ENCODE results near the gene FNIP1.
"Not testable (repeated sequence)": the region's sequence is repeated elsewhere in the genome, so short reads cannot be mapped to it uniquely, and the experiment has no call there.

Gene FNIP1

DNA sequence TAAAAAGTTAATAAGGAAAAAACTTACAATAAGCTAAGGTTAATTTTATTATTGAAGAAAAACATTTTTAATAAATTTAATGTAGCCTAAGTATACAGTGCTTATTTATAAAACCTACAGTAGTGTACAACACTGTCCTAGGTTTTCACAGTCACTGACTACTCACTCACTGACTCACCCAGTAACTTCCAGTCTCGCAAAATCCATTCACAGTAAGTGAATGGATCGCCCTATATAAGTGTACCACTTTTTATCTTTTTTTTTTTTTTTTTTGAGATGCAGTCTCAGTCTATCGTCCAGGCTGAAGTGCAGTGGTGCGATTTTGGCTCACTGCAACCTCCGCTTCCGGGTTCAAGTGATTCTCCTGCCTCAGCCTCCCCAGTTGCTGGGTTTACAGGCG, 47.7 kb downstream of the FNIP1 start:
- no peak for DNase-seq

DNA sequence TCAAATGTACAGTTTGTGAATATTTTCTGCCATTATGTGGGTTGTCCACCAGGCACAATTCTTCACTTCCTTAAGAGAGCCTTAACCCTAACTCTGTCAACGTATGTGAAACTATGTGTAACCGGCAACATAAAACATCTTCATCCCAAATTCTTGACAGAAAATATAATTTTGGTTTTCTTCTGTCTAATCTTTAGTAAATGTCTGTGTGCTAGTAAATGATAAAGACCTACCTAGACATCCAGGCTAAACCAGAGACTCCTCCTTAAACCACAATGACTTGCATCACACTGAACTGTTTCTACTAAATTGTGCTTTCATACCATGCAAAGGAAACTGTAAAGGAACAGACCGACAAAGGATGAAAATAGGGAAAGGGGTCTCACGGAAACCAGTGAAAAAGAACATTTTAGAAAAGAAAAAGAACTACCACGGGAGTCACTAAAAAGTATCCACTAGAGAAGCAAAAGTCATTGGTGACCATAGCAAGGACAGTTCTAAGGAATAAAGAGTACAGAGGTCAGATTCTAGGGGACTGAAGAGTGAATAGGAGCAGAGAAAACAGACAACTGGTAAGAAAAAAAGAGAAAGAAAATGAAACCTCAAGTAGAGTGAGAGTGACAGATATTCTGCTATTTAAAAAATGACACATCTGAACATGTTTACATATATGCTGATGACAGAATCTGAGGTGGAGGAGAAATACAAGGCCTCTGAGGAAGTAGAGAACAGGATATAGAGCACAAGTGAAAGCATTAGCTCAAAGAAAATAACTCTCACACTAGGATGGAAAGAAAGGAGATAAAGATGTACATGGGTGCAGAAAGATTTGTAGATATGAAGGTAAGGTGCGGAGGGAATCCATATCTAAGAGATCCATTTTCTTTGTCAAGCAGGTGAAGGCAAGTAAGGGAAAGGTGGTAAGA, 49.4 kb downstream of the FNIP1 start:
- DNase-seq, result no peak

DNA sequence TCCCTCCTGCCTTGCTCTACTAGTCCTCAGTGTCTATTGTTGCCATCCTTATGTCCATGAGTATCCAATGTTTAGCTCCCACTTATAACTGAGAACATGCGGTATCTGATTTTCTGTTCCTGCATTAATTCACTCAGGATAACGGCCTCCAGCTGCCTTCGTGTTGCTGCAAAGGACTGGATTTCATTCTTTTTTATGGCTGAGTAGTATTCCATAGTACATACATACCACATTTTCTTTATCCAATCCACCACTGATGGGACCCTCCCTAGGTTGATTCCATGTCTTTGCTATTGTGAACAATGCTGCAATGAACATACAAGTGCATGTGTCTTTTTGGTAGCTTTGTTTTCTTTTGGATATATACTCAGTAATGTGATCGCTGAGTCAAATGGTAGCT, 50.4 kb downstream of the FNIP1 start:
- DNase-seq, result no peak

DNA sequence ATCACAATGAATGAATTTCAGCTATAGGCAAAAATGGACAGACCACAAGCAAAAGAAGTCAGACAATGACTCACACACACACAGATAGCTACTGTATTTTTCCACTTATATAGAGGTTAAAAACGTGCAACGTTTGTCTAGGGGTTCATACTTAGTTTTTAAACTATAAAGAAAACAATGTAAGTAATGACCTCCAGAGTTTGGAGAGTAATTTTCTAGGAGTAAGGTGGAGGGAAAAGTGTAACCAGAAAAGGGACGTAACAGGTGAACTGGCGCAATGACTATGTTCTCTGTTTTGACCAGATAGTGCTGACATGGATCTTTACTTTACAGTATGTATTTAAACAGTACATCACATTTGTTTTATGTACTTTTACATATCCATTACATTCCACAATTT, 51.1 kb downstream of the FNIP1 start:
- no peak for DNase-seq

DNA sequence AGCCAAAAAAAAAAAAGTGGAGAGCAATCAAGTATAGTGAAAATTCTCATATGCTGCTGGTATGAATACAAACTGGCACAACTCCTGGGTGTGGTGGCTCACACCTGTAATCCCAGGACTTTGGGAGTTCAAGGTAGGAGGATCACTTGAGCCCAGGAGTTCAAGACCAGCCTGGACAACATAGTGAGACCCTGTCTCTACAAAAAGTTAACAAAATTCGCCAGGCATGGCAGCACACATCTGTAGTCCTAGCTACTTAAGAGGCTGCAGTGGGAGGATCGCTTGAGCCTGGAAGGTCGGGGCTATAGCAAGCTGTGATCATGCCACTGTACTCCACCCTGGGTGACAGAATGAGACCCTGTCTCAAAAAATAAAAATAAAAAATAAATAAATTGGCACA, 51.7 kb downstream of the FNIP1 start:
- no peak for DNase-seq

DNA sequence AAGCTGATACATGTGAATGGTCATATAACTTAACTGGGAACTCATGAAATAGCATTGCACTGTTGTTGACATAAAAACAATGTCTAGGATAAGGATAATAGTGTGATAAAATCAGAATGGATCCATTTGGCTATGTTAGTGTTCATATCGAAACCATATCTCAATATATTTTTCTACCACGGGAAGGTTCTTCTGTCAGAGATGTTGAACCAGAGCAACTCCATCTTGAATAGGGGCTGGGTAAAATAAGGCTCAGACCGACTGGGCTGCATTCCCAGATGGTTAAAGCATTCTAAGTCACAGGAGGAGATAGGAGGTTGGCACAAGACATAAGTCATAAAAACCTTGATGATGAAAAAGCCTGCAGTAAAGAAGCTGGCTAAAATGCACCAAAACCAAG, 56.3 kb downstream of the FNIP1 start:
- DNase-seq, result no peak

DNA sequence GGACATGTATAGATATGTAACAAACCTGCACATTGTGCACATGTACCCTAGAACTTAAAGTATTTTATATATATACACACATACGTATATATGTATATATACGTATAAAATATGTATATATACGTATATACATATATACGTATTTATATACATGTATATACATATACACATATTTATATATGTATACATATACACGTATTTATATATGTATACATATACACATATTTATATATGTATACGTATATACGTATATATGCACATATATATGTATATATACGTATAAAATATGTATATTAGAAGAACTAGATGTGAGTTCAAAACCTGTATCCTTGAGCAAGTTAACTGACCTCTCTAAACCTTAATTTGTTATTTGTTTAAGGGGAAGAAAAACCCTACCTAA, 61.4 kb downstream of the FNIP1 start:
- DNase-seq, result no peak

- not testable (repeated sequence) for DNase-seq
Measured at GRCh38 chr5:131734939-131735338, 61.9 kb downstream of the FNIP1 start.

DNA sequence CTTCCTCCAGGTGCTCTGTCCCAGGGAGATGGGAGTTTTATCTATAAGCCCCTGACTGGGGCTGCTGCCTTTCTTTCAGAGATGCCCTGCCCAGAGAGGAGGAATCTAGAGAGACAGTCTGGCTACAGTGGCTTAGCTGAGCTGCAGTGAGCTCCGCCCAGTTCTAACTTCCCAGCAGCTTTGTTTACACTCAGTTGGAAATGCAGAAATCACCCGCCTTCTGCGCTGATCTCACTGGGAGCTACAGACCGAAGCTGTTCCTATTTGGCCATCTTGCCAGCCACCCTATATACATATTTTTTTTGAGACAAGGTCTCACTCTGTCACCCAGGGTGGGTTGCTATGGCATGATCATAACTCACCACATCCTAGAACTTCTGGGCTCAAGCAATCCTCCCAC, 67.5 kb downstream of the FNIP1 start:
- not testable (repeated sequence) for DNase-seq

DNA sequence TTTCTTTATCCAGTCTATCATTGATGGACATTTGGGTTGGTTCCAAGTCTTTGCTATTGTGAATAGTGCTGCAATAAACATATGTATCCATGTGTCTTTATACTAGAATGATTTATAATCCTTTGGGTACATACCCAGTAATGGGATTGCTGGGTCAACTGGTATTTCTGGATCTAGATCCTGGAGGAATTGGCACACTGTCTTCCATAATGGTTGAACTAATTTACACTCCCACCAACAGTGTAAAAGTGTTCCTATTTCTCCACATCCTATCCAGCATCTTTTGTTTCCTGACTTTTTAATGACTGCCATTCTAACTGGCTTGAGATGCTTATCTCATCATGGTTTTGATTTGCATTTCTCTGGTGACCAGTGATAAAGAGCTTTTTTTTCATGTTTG, 72.7 kb downstream of the FNIP1 start:
- not testable (repeated sequence) for DNase-seq

- DNase-seq, result no peak
Measured at GRCh38 chr5:131720714-131721113, 76.1 kb downstream of the FNIP1 start.

DNA sequence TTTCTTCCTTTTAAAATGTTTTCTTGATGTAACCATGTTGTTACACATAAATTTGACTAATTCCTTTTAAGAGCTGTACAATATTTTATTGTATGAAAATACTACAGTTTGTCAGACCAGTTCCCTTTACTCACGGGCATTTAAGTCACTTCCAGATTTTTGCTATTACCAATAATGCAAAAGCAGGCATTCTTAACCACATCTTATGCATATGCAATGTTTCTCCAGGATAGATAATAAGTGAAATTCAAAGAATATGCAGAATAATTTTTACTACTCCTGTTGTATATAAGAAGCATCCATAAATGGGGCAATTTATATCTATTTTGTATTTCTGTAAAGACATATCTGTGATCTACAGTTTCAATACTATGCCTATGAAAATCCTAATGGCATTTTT, 77.3 kb downstream of the FNIP1 start:
- no peak for DNase-seq

GRCh38 chr5:131718487-131719014, 78.3 kb downstream of the FNIP1 start:
- no peak for DNase-seq

DNA sequence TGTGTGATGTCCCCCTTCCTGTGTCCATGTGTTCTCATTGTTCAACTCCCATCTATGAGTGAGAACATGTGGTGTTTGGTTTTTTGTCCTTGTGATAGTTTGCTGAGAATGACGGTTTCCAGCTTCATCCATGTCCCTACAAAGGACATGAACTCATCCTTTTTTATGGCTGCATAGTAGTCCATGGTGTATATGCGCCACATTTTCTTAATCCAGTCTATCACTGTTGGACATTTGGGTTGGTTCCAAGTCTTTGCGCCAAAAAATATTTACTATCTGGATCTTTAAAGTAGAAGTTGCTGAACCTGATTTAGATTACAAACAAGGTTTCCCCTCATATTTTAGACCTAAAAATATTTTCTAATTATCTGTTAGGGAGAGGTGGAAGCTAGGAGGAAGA, 79.7 kb downstream of the FNIP1 start:
- not testable (repeated sequence) for DNase-seq

- no peak for DNase-seq
Measured at GRCh38 chr5:131716650-131717049, 80.2 kb downstream of the FNIP1 start.

DNA sequence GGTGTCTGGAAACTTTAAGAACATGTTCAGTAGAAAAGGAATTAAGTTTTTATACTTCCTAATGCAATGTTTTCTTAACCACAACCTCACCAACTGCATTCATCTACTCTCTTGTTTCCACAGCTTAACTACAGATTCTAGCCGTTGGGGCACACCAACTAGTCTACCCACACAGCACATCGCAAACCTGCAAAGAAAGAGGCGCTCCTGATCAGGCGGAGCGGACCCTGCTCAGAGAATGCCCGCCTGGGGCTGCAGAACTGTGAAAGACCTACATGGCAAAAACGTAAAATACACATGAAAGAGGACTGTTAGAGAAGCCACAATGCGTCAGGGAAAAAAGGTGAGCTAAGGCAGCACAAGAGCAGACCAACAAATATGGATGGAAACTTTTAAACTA, 86.4 kb downstream of the FNIP1 start:
- no peak for DNase-seq

GRCh38 chr5:131709043-131709442, 87.8 kb downstream of the FNIP1 start:
- DNase-seq, result no peak

- no peak for DNase-seq
Measured at GRCh38 chr5:131706281-131706680, 90.5 kb downstream of the FNIP1 start.

DNA sequence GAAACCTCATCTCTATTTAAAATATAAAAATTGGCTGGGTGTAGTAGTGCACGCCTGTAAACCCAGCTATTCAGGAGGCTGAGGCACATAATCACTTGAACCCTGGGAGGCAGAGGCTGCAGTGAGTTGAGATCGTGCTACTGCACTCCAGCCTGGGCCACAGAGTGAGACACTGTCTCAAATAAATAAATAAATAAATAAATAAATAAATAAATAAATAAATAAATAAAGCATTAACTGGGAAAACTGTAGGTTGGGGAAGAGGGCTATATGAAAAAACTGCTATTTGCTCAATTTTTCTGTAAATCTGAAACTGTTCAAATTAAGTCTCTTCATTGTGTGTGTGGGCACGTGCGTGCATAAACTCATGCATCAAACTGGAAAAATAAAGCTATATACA, 101.9 kb downstream of the FNIP1 start:
- DNase-seq, result no peak

DNA sequence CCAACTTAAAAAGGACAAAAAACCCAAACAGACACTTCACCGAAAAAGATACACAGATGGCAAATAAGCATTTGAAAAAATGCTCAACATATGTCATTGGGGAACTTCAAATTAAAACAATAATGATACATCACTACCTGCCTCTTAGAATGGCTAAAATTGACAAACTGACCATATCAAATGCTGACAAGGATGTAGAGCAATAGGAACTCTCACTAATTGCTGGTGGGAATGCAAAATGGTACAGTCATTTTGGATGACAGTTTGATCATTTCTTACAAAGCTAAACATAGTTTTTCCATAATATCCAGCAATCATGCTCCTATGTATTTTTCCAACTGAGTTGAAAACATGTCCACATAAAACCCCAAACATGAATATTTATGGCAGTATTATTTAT, 102.9 kb downstream of the FNIP1 start:
- no peak for DNase-seq

- no peak for DNase-seq
Measured at GRCh38 chr5:131685516-131686171, 111.2 kb downstream of the FNIP1 start.

GRCh38 chr5:131684595-131684994, 112.2 kb downstream of the FNIP1 start:
- DNase-seq, result no peak

DNA sequence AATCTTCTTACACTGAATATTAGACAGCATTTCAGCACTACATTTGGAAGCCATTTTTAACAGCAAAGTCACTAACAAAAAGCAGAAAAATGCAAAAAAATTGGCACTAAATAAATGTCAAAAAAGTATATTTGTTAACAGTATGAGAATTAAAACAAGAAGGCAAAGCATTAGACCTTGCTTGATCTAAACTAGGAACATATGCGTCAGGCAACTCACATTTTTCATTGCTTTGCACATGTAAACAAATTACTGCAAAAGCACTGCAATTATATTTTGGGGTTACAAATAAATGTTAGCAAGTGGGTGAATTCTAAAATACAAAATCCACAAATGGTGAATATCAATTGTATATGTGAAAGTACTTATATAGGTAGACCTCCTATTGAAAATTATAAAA, 112.8 kb downstream of the FNIP1 start:
- no peak for DNase-seq

DNA sequence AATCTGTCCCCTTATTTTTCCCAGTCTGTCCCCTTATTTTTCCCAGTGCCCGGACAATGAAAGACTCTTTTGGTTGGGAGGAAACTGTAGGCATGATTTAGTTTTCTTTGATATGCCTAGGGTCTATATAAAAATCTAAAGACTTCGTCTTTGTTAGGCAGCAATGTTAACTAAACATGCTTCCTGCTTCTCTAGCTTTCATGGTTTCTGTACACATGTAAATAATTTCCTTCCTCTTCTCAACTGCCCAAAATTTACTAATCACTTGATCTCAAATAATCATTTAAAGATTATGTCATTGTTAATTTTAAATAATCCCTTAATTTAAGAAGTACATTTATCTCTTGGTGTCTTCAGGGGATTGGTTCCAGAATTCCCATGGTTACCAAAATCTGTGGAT, 114.0 kb downstream of the FNIP1 start:
- no peak for DNase-seq
